GM21367 (cell line): ENCODE data around the gene GPR160.

Experiments
- ATAC-seq: cut with Tn5 transposase; IDR thresholded peaks from one replicate; pipeline ENCODE4 v1.9.1; 2021; ENCODE audit not compliant: unreplicated experiment

The GPR160 gene

GRCh38 chr3:170063691-170064090 lies 25.9 kb downstream of the GPR160 start:
- no peak for ATAC-seq

DNA sequence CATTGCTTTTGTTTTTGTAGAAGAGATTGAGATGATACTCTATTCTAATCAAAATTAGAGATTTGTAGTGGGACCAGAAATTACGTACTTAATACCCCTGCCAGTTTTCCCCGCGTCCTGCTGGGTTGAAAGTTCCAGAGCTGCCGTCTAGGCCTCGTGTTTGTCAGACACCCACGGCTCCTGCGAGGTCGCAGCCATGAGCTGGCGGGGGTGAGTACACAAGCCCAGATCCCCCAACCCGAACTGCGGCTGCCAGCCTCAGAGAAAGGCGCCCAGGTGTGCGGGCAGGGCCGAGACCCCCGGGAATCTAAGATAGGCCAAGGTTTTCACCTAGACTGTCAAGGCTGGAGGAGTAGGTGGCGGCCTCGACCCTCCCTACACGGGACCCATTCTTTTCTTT lies 26.3 kb downstream of the GPR160 start:
- no peak for ATAC-seq

DNA sequence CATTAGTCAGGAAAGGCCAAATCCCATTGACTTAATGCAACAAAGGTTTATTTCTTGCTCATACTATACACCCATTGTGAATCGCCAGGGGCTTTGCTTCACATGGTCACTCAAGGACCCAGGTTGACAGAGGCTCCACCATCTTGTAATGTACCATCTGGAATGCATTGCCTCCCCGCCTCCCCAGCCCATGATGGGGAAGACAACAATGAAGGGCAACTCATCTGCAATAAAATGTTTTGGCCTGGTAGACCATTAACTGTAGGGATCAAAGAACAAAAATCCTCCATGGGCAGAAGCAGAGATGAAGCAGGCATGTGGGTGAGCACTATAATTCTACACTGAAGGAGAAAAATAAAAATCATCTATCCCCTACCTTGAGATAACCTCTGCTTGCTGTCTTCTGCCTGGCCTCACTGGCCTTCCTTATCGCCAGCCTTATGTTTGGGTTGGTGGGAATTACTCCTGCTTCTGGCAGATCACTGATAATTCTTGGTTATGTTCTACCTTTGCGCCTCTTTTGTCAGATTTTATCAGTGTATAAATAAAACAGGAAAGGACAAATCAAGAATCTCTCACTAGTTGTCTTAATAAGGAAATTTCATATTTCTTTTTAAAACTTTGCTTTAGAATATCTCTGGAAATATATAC lies 37.8 kb downstream of the GPR160 start:
- no peak for ATAC-seq

GRCh38 chr3:170076715-170077238 lies 39.0 kb downstream of the GPR160 start:
- no peak for ATAC-seq

- ATAC-seq: no peak
These were observed 39.6 kb downstream of the GPR160 start for GRCh38 chr3:170077361-170077760.

DNA sequence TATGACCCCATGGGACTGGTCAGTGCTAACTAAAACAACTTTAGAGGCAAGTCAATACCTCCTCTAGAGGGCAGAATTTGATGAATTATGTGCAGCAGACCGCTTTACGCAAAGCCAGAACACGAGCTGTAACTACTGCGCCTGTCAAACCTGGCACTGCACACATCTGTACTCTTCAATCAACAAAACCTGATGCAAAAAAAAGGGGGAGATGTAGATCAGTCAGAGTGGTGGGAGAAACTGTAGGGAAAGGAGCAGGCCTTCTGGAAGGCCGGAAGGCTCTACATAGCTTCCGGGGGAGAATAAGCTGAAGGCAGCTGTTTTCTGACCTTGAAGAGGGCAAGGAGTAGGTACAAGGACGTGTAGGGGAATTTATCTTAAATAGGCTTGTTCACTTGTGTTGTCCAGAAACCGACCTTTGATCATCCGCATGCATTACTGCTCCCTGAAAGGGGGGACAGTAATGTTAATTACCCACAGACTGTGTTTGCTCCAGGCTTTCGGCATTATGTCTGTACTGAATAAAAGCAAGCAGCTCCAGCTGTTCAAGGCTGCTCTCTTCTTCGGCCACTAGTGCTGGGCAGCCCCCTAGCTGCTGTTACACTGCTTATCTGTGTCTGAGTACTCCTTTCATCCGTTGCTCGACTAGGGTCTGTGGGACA lies 41.0 kb downstream of the GPR160 start:
- ATAC-seq: no peak

GRCh38 chr3:170079536-170080165 lies 41.9 kb downstream of the GPR160 start:
- no peak for ATAC-seq

- ATAC-seq: no peak
These were observed 42.8 kb downstream of the GPR160 start for GRCh38 chr3:170080605-170081004.

DNA sequence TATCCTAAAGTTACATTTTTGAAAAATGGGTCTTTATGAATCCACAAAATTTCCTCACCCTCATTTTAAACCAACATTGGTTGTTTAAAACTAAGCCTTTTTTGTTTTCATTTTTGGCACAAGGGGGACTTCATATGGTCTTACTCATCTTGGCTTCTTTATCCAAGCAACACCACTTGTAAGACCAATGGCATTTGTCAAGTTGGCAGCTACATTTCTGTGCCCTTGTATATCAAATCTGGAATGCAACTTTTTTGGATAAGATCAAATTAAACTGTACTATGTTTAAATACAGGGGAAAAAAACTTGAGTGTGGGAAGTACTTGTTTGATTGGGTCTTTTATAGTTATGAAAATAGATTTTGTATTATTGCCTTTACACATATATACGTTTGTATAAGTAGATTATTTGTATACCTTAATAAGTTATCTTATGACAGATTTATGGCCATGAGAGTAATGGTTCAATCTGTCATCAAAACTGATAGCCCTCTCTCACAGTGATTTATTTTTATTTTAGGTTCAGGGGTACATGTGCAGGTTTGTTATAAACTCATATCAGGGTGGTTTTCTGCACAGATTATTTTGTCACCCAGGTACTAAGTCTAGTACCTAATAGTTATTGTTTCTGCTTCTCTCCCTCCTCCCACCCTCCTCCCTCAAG lies 43.4 kb downstream of the GPR160 start:
- ATAC-seq: no peak

GRCh38 chr3:170083343-170083742 lies 45.5 kb downstream of the GPR160 start:
- no peak for ATAC-seq

GRCh38 chr3:170085396-170085795 lies 47.6 kb downstream of the GPR160 start:
- no peak for ATAC-seq

GRCh38 chr3:170089862-170090600 lies 52.2 kb downstream of the GPR160 start:
- no peak for ATAC-seq

- ATAC-seq: no peak
These were observed 52.8 kb downstream of the GPR160 start for GRCh38 chr3:170090601-170090981.

- ATAC-seq: no peak
These were observed 55.1 kb downstream of the GPR160 start for GRCh38 chr3:170092907-170093306.

DNA sequence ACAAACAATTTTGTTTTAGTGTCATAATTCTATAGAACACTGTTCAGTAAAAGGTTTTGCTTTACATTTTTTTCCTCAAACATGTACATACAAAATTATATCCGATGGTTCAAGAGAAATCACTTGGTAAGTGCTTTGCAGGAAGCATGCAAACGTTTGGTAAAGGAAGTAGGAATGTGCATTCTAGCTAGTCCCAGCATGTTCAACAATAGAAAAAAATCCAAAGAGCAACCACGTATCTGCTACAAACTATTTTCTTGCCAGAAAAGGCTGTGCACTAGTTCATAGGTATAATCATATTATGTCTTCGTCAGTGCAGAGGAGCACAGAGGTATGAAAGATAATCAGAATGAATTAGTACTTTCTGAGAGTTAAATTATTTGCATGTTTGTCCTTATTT lies 58.0 kb downstream of the GPR160 start:
- no peak for ATAC-seq

DNA sequence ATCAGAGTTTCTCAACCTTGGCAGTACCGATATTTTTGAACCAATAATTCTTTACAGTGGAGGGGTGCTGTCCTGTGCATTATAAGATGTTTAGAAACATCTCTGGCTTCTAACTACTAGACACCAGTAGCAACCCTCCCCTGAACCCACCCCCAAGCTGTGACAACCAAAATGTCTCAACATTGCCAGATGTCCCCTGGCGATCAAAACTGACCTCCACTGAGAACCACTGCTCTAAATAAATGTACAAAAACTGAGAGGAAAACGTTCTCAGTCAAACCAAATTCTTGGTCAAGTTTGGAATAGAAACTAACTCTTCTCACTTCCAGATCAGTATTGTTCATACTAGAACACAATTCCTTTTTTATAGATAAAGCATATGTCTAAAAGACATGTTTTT lies 58.5 kb downstream of the GPR160 start:
- ATAC-seq: no peak

DNA sequence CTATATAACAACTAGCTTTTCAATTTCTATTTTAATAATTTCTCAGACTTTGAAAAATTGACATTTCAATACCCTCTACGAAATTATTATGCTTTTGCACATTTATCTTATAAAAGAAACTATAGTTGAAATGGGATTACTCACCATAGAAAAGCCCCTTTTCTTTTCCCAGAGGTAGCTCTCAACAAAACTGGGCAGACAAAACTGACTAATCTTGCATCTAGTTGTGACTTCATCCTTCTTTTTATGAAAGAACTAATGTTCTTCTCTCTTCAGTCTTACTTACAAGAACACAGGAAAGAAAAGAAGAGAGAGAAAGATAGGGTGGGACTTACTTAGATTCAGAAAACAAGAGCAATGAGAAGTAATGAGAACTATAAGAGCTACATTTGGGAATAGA lies 61.0 kb downstream of the GPR160 start:
- no peak for ATAC-seq

GRCh38 chr3:170100944-170101343 lies 63.1 kb downstream of the GPR160 start:
- ATAC-seq: no peak

DNA sequence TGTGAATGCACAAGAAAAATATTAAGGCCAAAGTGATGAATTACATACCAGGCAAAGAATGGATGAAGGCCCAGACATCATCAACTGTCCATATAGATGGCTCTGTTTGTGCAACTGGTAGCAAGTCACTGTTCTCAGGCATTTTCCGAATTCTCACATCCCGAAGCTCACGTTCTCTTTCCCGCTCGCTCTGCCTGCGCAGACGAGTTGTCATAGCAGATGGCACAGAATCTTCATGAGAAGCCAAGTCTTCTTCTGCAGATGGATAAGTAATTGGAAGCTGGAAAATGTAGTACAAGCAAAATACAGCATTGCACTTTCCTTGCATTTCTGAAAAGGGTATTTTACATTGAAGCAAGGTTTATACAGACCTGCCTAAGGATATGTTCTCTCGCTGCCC lies 64.6 kb downstream of the GPR160 start:
- ATAC-seq: no peak

DNA sequence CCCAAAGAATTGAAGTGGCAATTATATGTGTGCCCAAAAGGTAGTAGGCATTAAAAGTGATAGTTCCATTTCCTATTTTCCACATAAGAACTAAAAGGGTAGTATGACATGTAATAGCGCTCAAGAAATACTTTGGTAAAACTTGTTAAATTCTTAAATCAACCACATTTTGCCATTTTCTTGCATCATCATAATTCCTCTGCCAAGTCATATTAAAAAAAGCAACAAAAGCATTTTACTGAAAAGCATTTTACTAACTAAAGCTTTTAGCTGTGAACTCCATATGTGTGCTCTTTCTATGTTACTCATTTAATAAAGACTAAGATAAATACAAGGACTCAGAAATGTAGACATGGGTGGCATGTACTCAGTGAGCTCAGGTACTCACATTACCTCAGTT lies 70.1 kb downstream of the GPR160 start:
- ATAC-seq: no peak

- no peak for ATAC-seq
These were observed 71.2 kb downstream of the GPR160 start for GRCh38 chr3:170108955-170109354.
